Duodenal mucosa (tissue), 2 donors: ENCODE results near the gene KRT13.

Experiments used
- H3K27ac ChIP-seq: one replicate; pipeline ENCODE4 v1.7.0; 2013; ENCODE audit warnings: low read depth, low read length
- H3K27me3 ChIP-seq, 2 donors: one replicate each; pipeline ENCODE4 v1.7.0; 2013; ENCODE audit warnings: low read length in 2 of 2, control low read depth in 1 of 2; ENCODE audit not compliant: insufficient read depth in 2 of 2, control insufficient read depth in 1 of 2
- H3K36me3 ChIP-seq, 2 donors: one replicate each; pipeline ENCODE4 v1.7.0; 2013; ENCODE audit warnings: low read length in 2 of 2, control low read depth in 1 of 2; ENCODE audit not compliant: insufficient read depth in 2 of 2, control insufficient read depth in 1 of 2
- H3K4me1 ChIP-seq, 2 donors: one replicate each; pipeline ENCODE4 v1.7.0; 2013; ENCODE audit warnings: low read length in 2 of 2, control low read depth in 1 of 2; ENCODE audit not compliant: insufficient read depth in 2 of 2, control insufficient read depth in 1 of 2
- H3K4me3 ChIP-seq, 2 donors: one replicate each; pipeline ENCODE4 v1.7.0; 2013; ENCODE audit warnings: low read length in 2 of 2, low read depth in 1 of 2
- H3K9ac ChIP-seq, 2 donors: one replicate each; pipeline ENCODE4 v1.7.0; 2013; ENCODE audit warnings: low read length in 2 of 2, low read depth in 1 of 2
- H3K9me3 ChIP-seq, 2 donors: one replicate each; pipeline ENCODE4 v1.7.0; 2013; ENCODE audit warnings: low read length in 2 of 2, control low read depth in 1 of 2; ENCODE audit not compliant: control insufficient read depth in 1 of 2

KRT13 gene

GRCh38 chr17:41510251-41511065 lies 5.0 kb upstream of the KRT13 start:
- H3K9me3 ChIP-seq, result no peaks in the 10 kb centered on the region
- peaks cover 20 to 31% of the 10 kb centered on the region in 2 donors for H3K4me1 ChIP-seq
- no peak overlapping the region for H3K4me3 ChIP-seq
- no peak overlapping the region for H3K9ac ChIP-seq
- H3K27ac ChIP-seq, result no peak overlapping the region
- no peaks in the 10 kb centered on the region for H3K36me3 ChIP-seq
- H3K27me3 ChIP-seq, result peaks cover 0 to 3% of the 10 kb centered on the region in 2 donors

DNA sequence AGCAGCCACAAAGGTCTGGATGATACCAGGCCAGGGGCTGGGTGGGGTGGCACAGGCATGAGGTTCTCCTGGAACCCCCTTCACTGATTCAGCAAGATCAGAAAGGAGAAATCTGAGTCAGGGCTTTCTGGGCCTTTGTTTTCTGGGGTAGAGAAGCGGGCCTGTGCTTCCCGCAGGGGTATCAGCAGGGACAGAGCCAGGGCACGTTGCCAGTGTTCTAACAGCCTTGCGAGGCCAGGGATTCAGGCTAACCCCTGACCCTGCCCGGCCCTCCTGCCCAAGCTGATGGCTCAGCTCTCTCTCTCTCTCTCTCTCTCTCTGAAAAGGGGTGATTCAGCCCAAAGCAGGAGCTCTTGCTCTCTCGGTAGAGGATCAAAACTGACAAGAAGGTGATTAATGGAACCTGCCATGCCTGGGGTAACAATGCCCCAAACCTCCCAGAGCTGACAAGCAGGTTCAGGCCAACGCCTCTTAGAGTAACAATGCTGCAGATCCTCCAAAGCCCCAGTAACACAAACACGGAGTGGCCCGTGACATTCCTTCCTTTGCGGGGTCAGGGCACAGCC lies 2.0 kb upstream of the KRT13 start:
- Histone ChIP-seq H3K9me3 (no peaks in the 10 kb centered on the region), H3K36me3 (no peaks in the 10 kb centered on the region), H3K4me1 (peaks cover 20 to 31% of the 10 kb centered on the region in 2 donors), H3K27me3 (peaks cover 0 to 3% of the 10 kb centered on the region in 2 donors), H3K27ac (no peak overlapping the region), H3K9ac (no peak overlapping the region), H3K4me3 (no peak overlapping the region)

- Histone ChIP-seq H3K4me1 (peaks cover 13 to 21% of the 10 kb centered on the region in 2 donors), H3K27ac (no peak overlapping the region), H3K36me3 (no peaks in the 10 kb centered on the region), H3K9ac (no peak overlapping the region), H3K27me3 (peaks cover 0 to 3% of the 10 kb centered on the region in 2 donors), H3K9me3 (no peaks in the 10 kb centered on the region), H3K4me3 (no peak overlapping the region)
Observed at GRCh38 chr17:41505809-41506767, 676 bp upstream of the KRT13 start.

GRCh38 chr17:41504246-41504977 lies 1.0 kb downstream of the KRT13 start:
- Histone ChIP-seq H3K27me3 (peaks cover 0 to 3% of the 10 kb centered on the region in 2 donors), H3K4me1 (peaks cover 0 to 9% of the 10 kb centered on the region in 2 donors), H3K36me3 (no peaks in the 10 kb centered on the region), H3K9ac (no peak overlapping the region), H3K4me3 (no peak overlapping the region), H3K9me3 (no peaks in the 10 kb centered on the region), H3K27ac (no peak overlapping the region)

DNA sequence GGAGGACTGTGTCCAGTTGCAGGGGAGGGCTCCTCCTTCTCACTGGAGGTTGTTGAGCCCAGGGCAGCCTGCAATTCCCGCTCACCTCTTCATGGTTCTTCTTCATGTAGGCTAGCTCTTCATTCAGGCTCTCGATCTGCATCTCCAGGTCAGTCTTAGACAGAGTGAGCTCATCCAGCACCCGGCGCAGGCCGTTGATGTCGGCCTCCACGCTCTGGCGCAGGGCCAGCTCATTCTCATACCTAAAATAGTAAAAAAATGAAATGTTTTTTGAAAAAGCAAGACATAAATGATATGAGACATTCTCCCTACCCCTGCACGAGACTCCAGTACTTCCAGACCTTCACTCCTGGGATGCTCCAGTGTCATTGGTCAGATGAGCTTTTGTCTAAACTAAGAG lies 2.2 kb downstream of the KRT13 start:
- Histone ChIP-seq H3K9me3 (no peaks in the 10 kb centered on the region), H3K27ac (no peak overlapping the region), H3K9ac (no peak overlapping the region), H3K4me3 (no peak overlapping the region), H3K4me1 (peaks cover 0 to 9% of the 10 kb centered on the region in 2 donors), H3K36me3 (no peaks in the 10 kb centered on the region), H3K27me3 (peaks cover 0 to 3% of the 10 kb centered on the region in 2 donors)

GRCh38 chr17:41500131-41500911 lies 5.1 kb downstream of the KRT13 start:
- no peak overlapping the region for H3K9ac ChIP-seq
- no peak overlapping the region for H3K27ac ChIP-seq
- H3K27me3 ChIP-seq, result no peaks in the 10 kb centered on the region
- H3K4me1 ChIP-seq, result peaks cover 10% of the 10 kb centered on the region in 2 donors
- H3K9me3 ChIP-seq, result no peaks in the 10 kb centered on the region
- no peaks in the 10 kb centered on the region for H3K36me3 ChIP-seq
- H3K4me3 ChIP-seq, result no peak overlapping the region

DNA sequence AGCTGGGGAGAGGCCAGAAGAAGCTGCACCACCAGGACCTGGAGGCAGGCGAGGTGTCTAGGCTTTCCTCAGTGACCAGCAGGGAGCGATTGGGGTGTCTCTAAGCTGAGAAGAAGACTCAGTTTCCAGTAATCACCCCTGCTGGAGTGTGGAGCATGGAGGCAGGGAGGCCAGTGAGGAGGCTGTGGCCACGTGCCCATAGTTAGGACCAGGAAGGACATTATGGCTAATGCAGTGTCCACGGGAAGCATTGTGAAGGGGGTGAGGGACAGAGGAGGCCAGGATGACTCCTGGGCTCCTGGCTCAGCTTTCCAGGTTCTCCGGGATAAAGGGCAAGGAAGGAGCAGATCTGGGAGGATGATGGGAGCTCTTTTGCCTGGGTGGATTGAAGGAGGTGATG lies 5.7 kb downstream of the KRT13 start:
- Histone ChIP-seq H3K27me3 (no peaks in the 10 kb centered on the region), H3K4me3 (no peak overlapping the region), H3K27ac (no peak overlapping the region), H3K9ac (no peak overlapping the region), H3K9me3 (no peaks in the 10 kb centered on the region), H3K36me3 (no peaks in the 10 kb centered on the region), H3K4me1 (peaks cover 10% of the 10 kb centered on the region in 2 donors)

GRCh38 chr17:41498276-41498675 lies 7.1 kb downstream of the KRT13 start:
- peaks cover 10% of the 10 kb centered on the region in 2 donors for H3K4me1 ChIP-seq
- no peaks in the 10 kb centered on the region for H3K27me3 ChIP-seq
- no peak overlapping the region for H3K27ac ChIP-seq

More at GRCh38 chr17:41498276-41498675, 7.1 kb downstream of the KRT13 start:
- no peaks in the 10 kb centered on the region for H3K9me3 ChIP-seq
- no peak overlapping the region for H3K4me3 ChIP-seq
- H3K9ac ChIP-seq, result no peak overlapping the region
- H3K36me3 ChIP-seq, result no peaks in the 10 kb centered on the region
